Keratinocyte (primary cell): ENCODE results near the gene SMG6. TPM values are rescaled to one million over a fixed set of nuclear protein-coding genes. Genes with fewer than 3 reads are reported as not detected.

ENCODE experiments used
- DNase-seq: peaks from one replicate; pipeline ENCODE4 v3.0.0-alpha.2; 2011; ENCODE audit warnings: low read depth, missing footprints, low spot score
- FAIRE-seq: peaks from 2 replicates; lab custom pipeline; 2011; peaks lifted over from hg19 to GRCh38; lab: Jason Lieb, UNC
- H2AFZ ChIP-seq: 2 replicates; pipeline ENCODE4 v1.6.0; 2012; ENCODE audit warnings: low read length, control low read depth, inconsistent platforms; ENCODE audit not compliant: control insufficient read depth
- H3K27ac ChIP-seq: 2 replicates; pipeline ENCODE4 v1.5.1; 2011; ENCODE audit warnings: low read length; ENCODE audit not compliant: control insufficient read depth, insufficient read depth
- H3K27me3 ChIP-seq: 3 replicates; pipeline ENCODE4 v1.6.0; 2011; ENCODE audit warnings: low read length; ENCODE audit not compliant: control insufficient read depth, insufficient read depth; ENCODE audit errors: extremely low read depth
- H3K36me3 ChIP-seq, 2 experiments: 2 replicates in 1 of 2; 3 replicates in 1 of 2; pipeline ENCODE4 v1.5.1; 2011; ENCODE audit warnings: low read length in 2 of 2, mild to moderate bottlenecking in 1 of 2; ENCODE audit not compliant: control insufficient read depth in 2 of 2, insufficient read depth in 2 of 2; ENCODE audit errors: extremely low read depth in 1 of 2
- H3K4me1 ChIP-seq: 3 replicates; pipeline ENCODE4 v1.5.1; 2011; ENCODE audit warnings: low read length; ENCODE audit not compliant: control insufficient read depth, insufficient read depth; ENCODE audit errors: extremely low read depth
- H3K4me2 ChIP-seq: 3 replicates; pipeline ENCODE4 v1.6.0; 2011; ENCODE audit warnings: low read depth, low read length; ENCODE audit not compliant: control insufficient read depth, insufficient read depth; ENCODE audit errors: extremely low read depth
- H3K4me3 ChIP-seq, 3 experiments: fragments of 200-600 bp in 1 of 3; sonication (generic) in 1 of 3; 2 replicates in 2 of 3; 3 replicates in 1 of 3; pipeline ENCODE4 v1.5.1; 2011 to 2016; ENCODE audit warnings: low read length in 3 of 3, mild to moderate bottlenecking in 3 of 3, control low read depth in 2 of 3, inconsistent platforms in 1 of 3, low read depth in 1 of 3, mixed read lengths in 1 of 3, mixed run types in 1 of 3, moderate library complexity in 1 of 3; ENCODE audit not compliant: control insufficient read depth in 2 of 3, insufficient read depth in 2 of 3; ENCODE audit errors: extremely low read depth in 1 of 3
- H3K79me2 ChIP-seq: 2 replicates; pipeline ENCODE4 v1.6.0; 2012; ENCODE audit warnings: low read length; ENCODE audit not compliant: control insufficient read depth, insufficient read depth
- H3K9ac ChIP-seq: 3 replicates; pipeline ENCODE4 v1.6.0; 2011; ENCODE audit warnings: low read length; ENCODE audit not compliant: control insufficient read depth, insufficient read depth; ENCODE audit errors: extremely low read depth
- H3K9me1 ChIP-seq: 3 replicates; pipeline ENCODE4 v1.6.0; 2011; ENCODE audit warnings: low read length; ENCODE audit not compliant: control insufficient read depth, insufficient read depth; ENCODE audit errors: extremely low read depth
- H3K9me3 ChIP-seq: 2 replicates; pipeline ENCODE4 v1.5.1; 2012; ENCODE audit warnings: low read depth, low read length; ENCODE audit not compliant: control insufficient read depth
- H4K20me1 ChIP-seq: 3 replicates; pipeline ENCODE4 v1.6.0; 2011; ENCODE audit warnings: low read length; ENCODE audit not compliant: control insufficient read depth, insufficient read depth; ENCODE audit errors: extremely low read depth
- CTCF ChIP-seq, 3 experiments: IDR thresholded peaks in 1 of 3; conservative IDR thresholded peaks in 1 of 3; optimal IDR thresholded peaks in 1 of 3; 2 replicates in 2 of 3; 3 replicates in 1 of 3; pipeline versions ENCODE3 to v1.5.1; 2011; ENCODE audit warnings: low read length in 3 of 3, mild to moderate bottlenecking in 3 of 3, moderate library complexity in 2 of 3, control low read depth in 1 of 3, inconsistent platforms in 1 of 3; ENCODE audit not compliant: insufficient read depth in 2 of 3; ENCODE audit errors: extremely low read depth in 1 of 3
- EZH2 ChIP-seq: IDR thresholded peaks from one replicate; pipeline ENCODE4 v1.6.1; 2012; ENCODE audit warnings: inconsistent platforms, mild to moderate bottlenecking, low read length, moderate library complexity
- dilution Hi-C: fragments of 300-500 bp; cut with MboI; formaldehyde crosslinking; loops from one replicate; pipeline ENCODE4 v1.7.0; 2020; ENCODE audit warnings: low sequenced_read_pairs; ENCODE audit not compliant: extremely low pct_ligation_motif_present
- polyA plus RNA-seq, 5 experiments: library from polyadenylated mRNA; depleted of rRNA in 3 of 5; stranded (reverse) in 3 of 5; stranded (forward) in 1 of 5; unstranded in 1 of 5; fragments of >200 nt; gene quantifications; 1 replicate in 1 of 5; 2 replicates in 3 of 5; 3 replicates in 1 of 5; pipeline versions ENCODE4 v1.2.1 to v1.2.3, GENCODE V29; 2011 to 2012; ENCODE audit warnings: missing spikeins in 2 of 5, low read depth in 1 of 5, low replicate concordance in 1 of 5

The SMG6 gene
- polyA plus RNA-seq, 1 donor (not counting 4 experiments of a cell fraction or from before 2014, with no cell fraction given) = 3.6 TPM

- no peak for FAIRE-seq
Measured at GRCh38 chr17:2344528-2344927, 40.9 kb upstream of the SMG6 start.

GRCh38 chr17:2343421-2343820, 39.8 kb upstream of the SMG6 start:
- Histone ChIP-seq H3K9me3 (no peaks in the 10 kb centered on the region), H3K4me3 (no peak overlapping the region), H3K27ac (no peak overlapping the region), H3K79me2 (no peaks in the 10 kb centered on the region), H3K4me2 (no peak overlapping the region), H3K4me1 (peaks cover 3% of the 10 kb centered on the region), H3K9ac (no peak overlapping the region), H4K20me1 (peaks cover 4% of the 10 kb centered on the region), H3K36me3 (peaks cover 3 to 4% of the 10 kb centered on the region in 2 experiments), H3K9me1 (no peaks in the 10 kb centered on the region), H3K27me3 (no peaks in the 10 kb centered on the region), H2AFZ (no peak overlapping the region)
- dilution Hi-C loops = no loop called here
- TF ChIP-seq EZH2 = no peak
- no peak for TF ChIP-seq CTCF (optimal IDR thresholded peaks at IDR 0.05 in 1 of 3, IDR thresholded peaks at IDR 0.05 in 1 of 3, conservative IDR thresholded peaks at IDR 0.05 in 1 of 3; ENCODE audit: extremely low read depth in 1 of 3, insufficient read depth in 2 of 3, low read length in 3 of 3)
- FAIRE-seq (no peak), DNase-seq (no peak)

More at GRCh38 chr17:2344528-2344927, 40.9 kb upstream of the SMG6 start:
- dilution Hi-C loops = no loop called here
- Histone ChIP-seq H2AFZ (no peak overlapping the region), H3K9me3 (no peaks in the 10 kb centered on the region), H3K9me1 (no peaks in the 10 kb centered on the region), H3K4me3 (no peak overlapping the region), H3K36me3 (peaks cover 3 to 4% of the 10 kb centered on the region in 2 experiments), H3K79me2 (no peaks in the 10 kb centered on the region), H3K27me3 (no peaks in the 10 kb centered on the region), H4K20me1 (peaks cover 4% of the 10 kb centered on the region), H3K4me1 (peaks cover 3% of the 10 kb centered on the region), H3K9ac (no peak overlapping the region), H3K4me2 (no peak overlapping the region), H3K27ac (no peak overlapping the region)
- TF ChIP-seq EZH2 (no peak), CTCF (optimal IDR thresholded peaks at IDR 0.05 in 1 of 3, IDR thresholded peaks at IDR 0.05 in 1 of 3, conservative IDR thresholded peaks at IDR 0.05 in 1 of 3; ENCODE audit: extremely low read depth in 1 of 3, insufficient read depth in 2 of 3, low read length in 3 of 3) (no peak)
- no peak for DNase-seq
